Left forelimb (tissue), 1 donor: Measurements from ENCODE around the gene KLF6.
A peak's percentile ranks its signal among the peaks of the same experiment; 100 is the strongest.

Experiments
- DNase-seq: peaks from one replicate; pipeline ENCODE4 v3.0.0-alpha.2; 2018; ENCODE audit warnings: low spot score

KLF6 gene

GRCh38 chr10:3784510-3785250 lies at the start of gene KLF6:
KLF6 (minus strand) TSS chr10:3785209; CDS start chr10:3785014, 195 bp downstream.
- DNase-seq: peak; percentile 83

DNA sequence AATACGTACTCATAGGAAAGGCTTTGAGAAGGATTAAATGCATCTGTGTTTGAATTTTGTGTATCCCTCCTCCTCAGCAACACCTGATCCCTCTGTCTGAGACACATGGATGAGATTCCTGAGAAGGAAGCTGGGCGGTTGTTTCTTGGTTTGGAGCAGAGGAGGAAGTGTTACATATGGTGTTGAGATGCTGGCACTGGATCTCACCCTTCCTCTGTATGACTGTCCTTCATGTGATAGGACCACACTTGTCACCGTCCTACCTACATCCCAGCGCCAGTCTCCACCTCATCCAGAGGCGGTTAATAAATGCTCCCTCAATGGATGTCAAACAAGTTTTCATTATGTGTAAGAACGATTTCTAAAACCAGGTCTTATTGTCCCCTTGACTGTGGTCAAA lies 49.4 kb upstream of the KLF6 start:
- DNase-seq: no peak

GRCh38 chr10:3833046-3833445 lies 48.0 kb upstream of the KLF6 start:
- DNase-seq: no peak

GRCh38 chr10:3832022-3832786 lies 47.2 kb upstream of the KLF6 start:
- DNase-seq: no peak

DNA sequence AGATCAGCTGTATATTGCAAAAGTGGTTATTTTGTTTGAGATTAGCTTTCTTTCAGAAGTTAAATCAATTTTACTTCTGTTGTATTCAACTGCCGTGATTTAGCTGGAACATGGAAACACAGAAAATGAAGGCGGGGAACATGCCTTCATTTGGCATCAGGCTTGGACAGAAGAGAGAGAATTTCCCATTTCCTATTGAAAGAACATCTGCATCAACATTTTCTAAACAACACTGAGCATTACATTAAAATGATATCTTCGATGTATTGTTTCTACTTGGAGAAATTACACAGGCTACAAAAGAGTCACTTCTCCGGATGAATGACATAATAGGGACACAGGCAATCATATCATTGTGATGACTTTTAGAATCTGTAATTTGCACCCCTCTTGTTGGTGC lies 46.6 kb upstream of the KLF6 start:
- DNase-seq: no peak

- no peak for DNase-seq
These were observed 45.9 kb upstream of the KLF6 start for GRCh38 chr10:3830946-3831345.

GRCh38 chr10:3829156-3830050 lies 44.4 kb upstream of the KLF6 start:
- no peak for DNase-seq

DNA sequence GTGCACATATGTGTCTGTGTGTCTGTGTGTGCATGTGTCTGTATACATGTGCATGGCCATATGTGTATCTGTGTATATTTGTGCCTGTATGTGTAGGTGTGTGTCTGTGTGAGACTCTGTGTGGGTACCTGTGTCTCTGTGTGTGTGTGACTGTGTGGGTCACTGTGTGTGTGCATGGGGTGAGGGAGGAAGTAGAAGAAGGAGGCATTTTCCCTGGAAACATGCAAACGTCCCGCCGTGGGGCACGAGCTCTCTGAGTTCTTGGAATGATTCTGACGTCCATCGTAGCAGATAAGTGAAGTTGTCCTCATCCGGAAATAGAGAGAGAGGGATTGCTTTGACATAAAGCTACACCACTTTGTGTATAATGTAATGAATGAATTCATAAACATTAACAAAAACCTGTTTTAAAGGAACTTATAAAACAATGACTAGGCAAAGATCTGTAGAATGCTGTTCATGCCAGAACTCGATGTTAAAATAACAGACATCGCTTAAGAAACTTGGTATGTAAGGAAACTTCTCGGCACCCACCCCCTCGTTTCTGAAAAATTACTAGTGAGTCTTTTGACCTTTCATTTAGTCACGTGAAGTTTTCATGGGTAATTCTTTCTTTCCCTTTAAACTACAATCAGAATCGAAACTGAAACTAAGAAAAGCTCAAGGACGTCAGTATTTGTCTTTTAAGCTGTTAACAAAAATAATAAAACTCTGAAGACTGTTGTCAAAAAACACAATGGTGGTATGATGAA lies 43.6 kb upstream of the KLF6 start:
- DNase-seq: no peak

DNA sequence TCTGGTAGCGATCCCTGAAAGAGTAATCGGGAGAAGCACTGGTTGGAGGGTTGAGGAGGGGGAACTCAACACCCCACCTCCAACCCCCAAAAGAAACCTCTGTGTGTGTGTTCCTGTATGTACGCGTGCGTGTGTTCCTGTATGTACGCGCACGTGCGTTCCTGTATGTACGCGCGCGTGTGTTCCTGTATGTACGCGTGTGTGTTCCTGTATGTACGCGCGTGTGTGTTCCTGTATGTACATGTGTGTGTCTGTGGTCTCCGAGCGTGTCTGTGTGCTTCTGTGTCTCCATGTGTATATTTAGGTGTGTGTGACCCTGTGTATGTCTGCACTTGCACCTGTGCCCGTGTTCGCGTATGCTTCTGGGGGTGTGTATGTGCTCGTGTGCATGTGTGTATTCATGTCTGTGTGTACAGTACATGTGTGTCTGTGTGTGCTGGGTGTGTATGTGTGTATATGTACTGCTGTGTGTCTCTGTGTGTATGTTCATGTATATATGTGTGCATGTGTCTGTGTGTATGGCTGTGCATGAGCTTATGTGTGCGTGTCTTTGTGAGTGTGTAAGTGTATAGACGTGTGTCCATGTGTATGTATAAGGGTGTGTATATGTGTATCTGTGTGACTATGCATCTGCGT lies 42.9 kb upstream of the KLF6 start:
- no peak for DNase-seq

GRCh38 chr10:3827266-3827665 lies 42.3 kb upstream of the KLF6 start:
- no peak for DNase-seq

- no peak for DNase-seq
These were observed 40.9 kb upstream of the KLF6 start for GRCh38 chr10:3825862-3826351.

DNA sequence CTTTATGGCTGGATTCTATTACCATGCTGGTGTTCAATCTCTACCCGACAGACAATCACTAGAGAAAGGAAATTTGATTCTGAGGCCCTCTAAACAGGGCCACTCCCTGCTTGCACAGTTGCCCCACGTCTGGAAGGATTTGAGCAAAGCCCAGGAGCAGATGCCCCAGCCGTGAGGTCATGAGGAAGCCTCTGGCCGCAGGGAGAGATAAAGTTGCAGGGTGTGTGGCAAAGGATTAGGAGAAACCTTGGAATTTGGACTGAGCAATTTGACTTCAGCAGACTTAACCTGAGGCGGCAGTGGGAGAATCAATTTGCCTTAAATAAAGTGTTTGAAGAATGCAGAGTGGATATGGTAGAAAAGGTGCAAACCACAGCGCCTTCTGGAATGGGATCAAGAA lies 40.2 kb upstream of the KLF6 start:
- DNase-seq: no peak

- no peak for DNase-seq
These were observed 37.7 kb upstream of the KLF6 start for GRCh38 chr10:3822541-3823330.

GRCh38 chr10:3820255-3820654 lies 35.2 kb upstream of the KLF6 start:
- DNase-seq: no peak

DNA sequence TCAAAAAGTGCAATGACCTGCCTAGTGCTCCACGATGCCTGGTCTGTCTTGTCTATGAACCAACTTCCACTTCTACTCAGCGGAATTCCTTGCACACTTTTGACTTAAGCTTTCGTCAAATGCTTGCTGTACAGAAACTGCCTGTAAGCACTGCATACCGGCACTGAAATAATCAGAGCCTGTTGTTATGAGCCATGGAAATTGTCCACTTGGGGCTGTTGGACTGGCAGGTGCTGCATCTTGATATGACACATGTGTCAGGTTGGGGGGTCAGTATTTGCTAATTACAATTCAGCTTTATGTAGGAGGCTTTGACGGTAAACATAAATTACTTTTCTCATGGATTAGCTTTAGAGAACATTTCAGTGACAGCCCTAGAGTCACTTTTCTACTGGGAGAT lies 32.0 kb upstream of the KLF6 start:
- no peak for DNase-seq

GRCh38 chr10:3814838-3815220 lies 29.8 kb upstream of the KLF6 start:
- no peak for DNase-seq

- DNase-seq: no peak
These were observed 29.2 kb upstream of the KLF6 start for GRCh38 chr10:3813986-3814837.

GRCh38 chr10:3813267-3813666 lies 28.3 kb upstream of the KLF6 start:
- DNase-seq: no peak

- no peak for DNase-seq
These were observed 27.1 kb upstream of the KLF6 start for GRCh38 chr10:3812141-3812540.
